ENCODE measurements around the gene ARHGAP31. TPM values are rescaled to one million over a fixed set of nuclear protein-coding genes. Genes with fewer than 3 reads are reported as not detected.

ARHGAP31 gene
- total RNA-seq, 4 donors from 2014 or later = 19.8 to 28.7 (median 22.6) TPM

DNA sequence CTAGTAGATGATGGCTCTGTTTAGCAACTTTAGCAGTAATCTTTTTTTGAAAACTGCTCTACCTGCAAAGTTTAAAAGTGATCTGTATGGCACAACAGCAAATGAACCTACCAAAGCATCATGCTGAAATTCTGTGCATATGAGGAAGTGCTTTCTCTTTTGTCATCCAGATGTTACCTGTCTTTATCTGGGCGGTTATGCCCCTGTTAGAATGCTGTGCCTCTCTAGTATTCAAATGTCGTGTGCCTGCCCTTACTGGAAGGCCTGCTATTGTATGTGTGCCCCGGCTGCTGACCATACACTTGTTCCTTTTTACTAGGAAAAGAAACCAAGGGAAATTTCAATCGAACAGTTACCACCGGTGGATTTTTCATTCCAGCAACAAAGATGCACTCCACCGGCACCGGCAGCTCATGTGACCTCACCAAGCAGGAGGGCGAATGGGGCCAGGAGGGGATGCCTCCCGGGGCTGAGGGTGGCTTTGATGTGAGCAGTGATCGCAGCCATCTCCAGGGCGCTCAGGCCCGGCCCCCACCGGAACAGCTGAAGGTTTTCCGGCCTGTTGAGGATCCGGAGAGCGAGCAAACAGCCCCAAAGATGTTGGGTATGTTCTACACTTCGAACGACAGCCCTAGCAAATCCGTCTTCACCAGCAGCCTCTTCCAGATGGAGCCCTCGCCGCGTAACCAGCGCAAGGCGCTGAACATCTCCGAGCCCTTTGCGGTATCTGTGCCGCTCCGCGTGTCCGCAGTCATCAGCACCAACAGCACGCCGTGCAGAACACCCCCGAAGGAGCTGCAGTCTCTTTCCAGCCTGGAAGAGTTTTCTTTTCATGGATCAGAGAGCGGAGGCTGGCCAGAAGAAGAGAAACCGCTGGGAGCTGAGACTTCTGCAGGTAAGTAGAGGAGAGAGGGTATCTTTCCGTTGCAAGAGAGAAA is 107.6 kb downstream of the ARHGAP31 start:
- no peak overlapping the region for H3K4me3 ChIP-seq
- H3K27ac ChIP-seq = no peak overlapping the region
- H3K4me1 ChIP-seq = no peaks in the 10 kb centered on the region
- ATAC-seq = no peak
- peaks cover 5 to 100% of the 10 kb centered on the region in 2 donors for H3K36me3 ChIP-seq
- TF ChIP-seq POLR2A (IDR thresholded peaks at IDR 0.05) (no peak), CTCF (IDR thresholded peaks at IDR 0.05) (no peak), EP300 (IDR thresholded peaks at IDR 0.05) (no peak), POLR2AphosphoS5 (IDR thresholded peaks at IDR 0.05) (no peak)
- H3K27me3 ChIP-seq = no peaks in the 10 kb centered on the region
- no peaks in the 10 kb centered on the region for H3K9me3 ChIP-seq
- 86 to 88% methylated on average over 3 to 12 of the region's 36 CpGs for WGBS, 2 donors (ENCODE audit: low coverage in 1 of 2)

DNA sequence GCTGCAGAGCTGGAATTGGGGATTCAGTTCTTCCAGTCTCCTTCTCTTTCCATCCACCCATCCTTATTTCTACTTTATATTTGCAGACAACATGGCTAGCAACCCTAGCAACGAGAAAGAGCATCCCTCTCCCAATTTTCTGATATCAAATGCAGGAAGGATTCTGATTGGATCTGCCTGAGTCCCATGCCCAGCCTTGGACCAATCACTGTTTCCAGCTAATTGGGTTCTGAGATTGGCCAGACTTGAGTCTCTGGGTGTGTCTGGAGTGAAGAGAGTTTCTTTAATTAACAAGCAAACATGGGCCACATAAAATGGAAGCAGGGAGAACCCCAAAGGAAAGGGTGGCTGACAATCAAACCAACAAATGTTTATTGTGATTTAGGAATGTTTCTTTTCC is 108.6 kb downstream of the ARHGAP31 start:
- peaks cover 5 to 93% of the 10 kb centered on the region in 2 donors for H3K36me3 ChIP-seq
- H3K4me1 ChIP-seq = no peaks in the 10 kb centered on the region
- WGBS, 2 donors (ENCODE audit: low coverage in 1 of 2) = 75 to 100% methylated on average over 1 of the region's 1 CpG
- H3K9me3 ChIP-seq = no peaks in the 10 kb centered on the region
- TF ChIP-seq POLR2AphosphoS5 (IDR thresholded peaks at IDR 0.05) (no peak), CTCF (IDR thresholded peaks at IDR 0.05) (no peak), EP300 (IDR thresholded peaks at IDR 0.05) (no peak), POLR2A (IDR thresholded peaks at IDR 0.05) (no peak)
- no peaks in the 10 kb centered on the region for H3K27me3 ChIP-seq
- no peak overlapping the region for H3K27ac ChIP-seq
- no peak overlapping the region for H3K4me3 ChIP-seq
- ATAC-seq = no peak

DNA sequence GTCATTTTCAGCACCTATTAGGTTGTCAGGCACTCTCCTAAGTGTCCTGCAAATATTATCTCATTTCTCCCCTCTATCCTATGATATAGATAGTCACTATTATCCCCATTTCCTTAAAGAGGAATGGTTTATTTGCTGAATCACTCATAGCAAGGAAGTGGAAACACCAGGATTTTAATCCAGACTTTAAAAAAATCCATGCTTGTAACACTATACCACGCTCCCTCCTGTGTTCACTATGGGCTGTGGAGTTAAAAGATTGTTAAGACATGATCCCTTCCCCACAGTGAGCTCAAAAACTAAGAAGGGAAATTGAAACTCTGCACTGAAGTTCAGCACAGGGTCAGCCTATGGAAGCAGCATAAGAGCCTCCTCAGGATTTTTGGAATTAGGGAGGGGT is 109.0 kb downstream of the ARHGAP31 start:
- no peaks in the 10 kb centered on the region for H3K4me1 ChIP-seq
- no peak overlapping the region for H3K4me3 ChIP-seq
- H3K27ac ChIP-seq = no peak overlapping the region
- no peaks in the 10 kb centered on the region for H3K27me3 ChIP-seq
- WGBS, 2 donors (ENCODE audit: low coverage in 1 of 2) = 100% methylated on average over 1 of the region's 1 CpG; no CpG with 5 or more reads in 1 of the 2 donors
- H3K9me3 ChIP-seq = no peaks in the 10 kb centered on the region
- ATAC-seq = no peak
- H3K36me3 ChIP-seq = peaks cover 5 to 89% of the 10 kb centered on the region in 2 donors
- TF ChIP-seq EP300 (IDR thresholded peaks at IDR 0.05) = no peak
- no peak for TF ChIP-seq CTCF (IDR thresholded peaks at IDR 0.05)
- TF ChIP-seq POLR2A (IDR thresholded peaks at IDR 0.05) = no peak
- TF ChIP-seq POLR2AphosphoS5 (IDR thresholded peaks at IDR 0.05) = no peak

DNA sequence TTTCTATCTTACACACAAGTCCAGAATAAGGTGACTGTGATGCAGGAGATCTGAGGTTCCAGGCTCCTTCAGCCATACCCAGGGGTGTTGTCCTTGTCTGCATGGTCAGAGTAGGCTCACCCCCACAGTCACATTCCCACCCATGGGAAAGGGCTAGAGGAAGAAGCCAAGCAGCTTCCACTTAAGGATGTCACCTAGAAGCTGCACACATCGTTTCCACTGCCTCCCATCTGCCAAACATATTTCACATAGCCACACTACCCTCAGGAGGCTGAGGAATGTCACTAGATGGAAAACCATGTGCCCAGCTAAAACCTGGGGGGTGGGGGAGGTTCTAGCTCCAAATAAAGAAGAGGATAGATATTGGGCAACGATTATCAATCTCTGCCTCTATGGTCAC is 111.1 kb downstream of the ARHGAP31 start:
- Histone ChIP-seq H3K36me3 (peaks cover 5 to 87% of the 10 kb centered on the region in 2 donors), H3K27ac (no peak overlapping the region)

More for the DNA sequence above, 111.1 kb downstream of the ARHGAP31 start:
- TF ChIP-seq EP300 (IDR thresholded peaks at IDR 0.05) (no peak), POLR2AphosphoS5 (IDR thresholded peaks at IDR 0.05) (no peak), CTCF (IDR thresholded peaks at IDR 0.05) (no peak), POLR2A (IDR thresholded peaks at IDR 0.05) (no peak)
- H3K4me1 ChIP-seq = no peaks in the 10 kb centered on the region
- no peaks in the 10 kb centered on the region for H3K27me3 ChIP-seq
- ATAC-seq = no peak
- H3K9me3 ChIP-seq = no peaks in the 10 kb centered on the region
- H3K4me3 ChIP-seq = no peak overlapping the region
- WGBS, 2 donors (ENCODE audit: low coverage in 1 of 2) = 100% methylated on average over 1 of the region's 2 CpGs

All from gastroesophageal sphincter (tissue), 4 donors.